Measurements from ENCODE around the gene KIF26B. TPM values are rescaled to one million over a fixed set of nuclear protein-coding genes. Genes with fewer than 3 reads are reported as not detected.

The KIF26B gene
- total RNA-seq, 1 experiment from 2014 or later = 1.2 TPM

GRCh38 chr1:245605480-245606156 is 450.8 kb downstream of the KIF26B start:
- CTCF ChIA-PET = no interaction called here
- no peak for DNase-seq (ENCODE audit: low spot score)
- no peak overlapping the region for H3K4me3 Mint-ChIP-seq

GRCh38 chr1:245606157-245606725 is 451.5 kb downstream of the KIF26B start:
- ATAC-seq = no peak

More at GRCh38 chr1:245605480-245606156, 450.8 kb downstream of the KIF26B start:
- ATAC-seq = no peak
- Mint-ChIP-seq H3K27me3 (ENCODE audit: low read depth) (no peaks in the 10 kb centered on the region), H3K4me1 (no peaks in the 10 kb centered on the region), H3K36me3 (no peaks in the 10 kb centered on the region), H3K27ac (no peak overlapping the region), H3K9me3 (no peaks in the 10 kb centered on the region)
- TF ChIP-seq ZNF317 (CRISPR knock-in tag; IDR thresholded peaks at IDR 0.05; ENCODE audit: borderline replicate concordance, low read depth) = no peak
- no peak for TF ChIP-seq RELA (CRISPR knock-in tag; IDR thresholded peaks at IDR 0.05; ENCODE audit: borderline replicate concordance)
- no peak for TF ChIP-seq ZBTB21 (CRISPR knock-in tag; IDR thresholded peaks at IDR 0.05; ENCODE audit: borderline replicate concordance)
- TF ChIP-seq EMX1 (CRISPR knock-in tag; IDR thresholded peaks at IDR 0.05) = no peak
- no peak for TF ChIP-seq NR1H2 (CRISPR knock-in tag; IDR thresholded peaks at IDR 0.05)
- no peak for TF ChIP-seq FOXK1 (CRISPR knock-in tag; IDR thresholded peaks at IDR 0.05)
- no peak for TF ChIP-seq GABPB1 (CRISPR knock-in tag; IDR thresholded peaks at IDR 0.05)
- POLR2A ChIA-PET = interaction anchor here (0.5 kb wide), 1 partner anchor 588 kb away, joined by 3 read pairs; no protein-coding TSS in a partner anchor

More at GRCh38 chr1:245606157-245606725, 451.5 kb downstream of the KIF26B start:
- CTCF ChIA-PET = no interaction called here
- Mint-ChIP-seq H3K27me3 (ENCODE audit: low read depth) (no peaks in the 10 kb centered on the region), H3K4me3 (no peak overlapping the region), H3K9me3 (no peaks in the 10 kb centered on the region), H3K36me3 (no peaks in the 10 kb centered on the region), H3K4me1 (no peaks in the 10 kb centered on the region), H3K27ac (no peak overlapping the region)
- no peak for TF ChIP-seq ZNF138 (CRISPR knock-in tag; conservative IDR thresholded peaks at IDR 0.05)
- TF ChIP-seq ESRRA (CRISPR knock-in tag; IDR thresholded peaks at IDR 0.05; ENCODE audit: borderline replicate concordance) = no peak
- TF ChIP-seq, protein P1, sequence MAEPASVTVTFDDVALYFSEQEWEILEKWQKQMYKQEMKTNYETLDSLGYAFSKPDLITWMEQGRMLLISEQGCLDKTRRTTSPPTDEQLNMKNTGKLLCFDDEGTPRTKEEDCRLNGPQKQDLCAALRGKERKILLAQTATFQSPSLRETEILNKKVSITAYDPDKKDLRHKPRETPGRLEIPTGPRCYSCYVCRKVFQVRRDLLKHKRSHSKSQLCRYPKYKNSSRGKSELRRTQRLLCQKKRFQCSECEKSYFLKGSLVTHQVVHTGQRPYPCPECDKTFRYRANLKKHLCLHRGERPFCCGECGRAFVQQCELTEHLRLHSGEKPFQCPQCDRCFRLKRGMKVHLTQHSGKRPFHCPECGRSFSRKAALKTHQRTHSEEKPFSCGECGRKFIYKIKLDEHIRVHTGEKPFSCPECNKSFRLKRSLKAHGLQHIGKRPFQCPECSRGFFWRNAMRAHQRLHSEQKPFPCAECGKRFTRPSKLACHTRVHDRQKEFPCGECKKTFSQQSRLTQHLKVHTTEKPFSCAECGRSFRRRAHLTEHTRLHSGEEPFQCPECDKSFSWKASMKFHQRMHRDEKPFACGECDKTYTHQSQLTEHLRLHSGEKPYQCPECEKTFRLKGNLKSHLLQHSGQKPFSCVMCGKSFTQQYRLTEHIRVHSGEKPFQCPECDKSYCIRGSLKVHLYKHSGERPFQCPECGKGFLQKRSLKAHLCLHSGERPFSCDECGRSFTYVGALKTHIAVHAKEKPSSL (CRISPR knock-in tag; conservative IDR thresholded peaks at IDR 0.05) = no peak
- TF ChIP-seq PREB (CRISPR knock-in tag; IDR thresholded peaks at IDR 0.05; ENCODE audit: borderline replicate concordance) = no peak
- no peak for TF ChIP-seq GTF2I (CRISPR knock-in tag; conservative IDR thresholded peaks at IDR 0.05)
- TF ChIP-seq, protein P2, sequence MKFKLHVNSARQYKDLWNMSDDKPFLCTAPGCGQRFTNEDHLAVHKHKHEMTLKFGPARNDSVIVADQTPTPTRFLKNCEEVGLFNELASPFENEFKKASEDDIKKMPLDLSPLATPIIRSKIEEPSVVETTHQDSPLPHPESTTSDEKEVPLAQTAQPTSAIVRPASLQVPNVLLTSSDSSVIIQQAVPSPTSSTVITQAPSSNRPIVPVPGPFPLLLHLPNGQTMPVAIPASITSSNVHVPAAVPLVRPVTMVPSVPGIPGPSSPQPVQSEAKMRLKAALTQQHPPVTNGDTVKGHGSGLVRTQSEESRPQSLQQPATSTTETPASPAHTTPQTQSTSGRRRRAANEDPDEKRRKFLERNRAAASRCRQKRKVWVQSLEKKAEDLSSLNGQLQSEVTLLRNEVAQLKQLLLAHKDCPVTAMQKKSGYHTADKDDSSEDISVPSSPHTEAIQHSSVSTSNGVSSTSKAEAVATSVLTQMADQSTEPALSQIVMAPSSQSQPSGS (CRISPR knock-in tag; IDR thresholded peaks at IDR 0.05; ENCODE audit: borderline replicate concordance, low read depth) = no peak
- no peak for TF ChIP-seq ERG (CRISPR knock-in tag; IDR thresholded peaks at IDR 0.05)
- no peak for TF ChIP-seq SP1 (CRISPR knock-in tag; conservative IDR thresholded peaks at IDR 0.05)
- TF ChIP-seq, protein P3, sequence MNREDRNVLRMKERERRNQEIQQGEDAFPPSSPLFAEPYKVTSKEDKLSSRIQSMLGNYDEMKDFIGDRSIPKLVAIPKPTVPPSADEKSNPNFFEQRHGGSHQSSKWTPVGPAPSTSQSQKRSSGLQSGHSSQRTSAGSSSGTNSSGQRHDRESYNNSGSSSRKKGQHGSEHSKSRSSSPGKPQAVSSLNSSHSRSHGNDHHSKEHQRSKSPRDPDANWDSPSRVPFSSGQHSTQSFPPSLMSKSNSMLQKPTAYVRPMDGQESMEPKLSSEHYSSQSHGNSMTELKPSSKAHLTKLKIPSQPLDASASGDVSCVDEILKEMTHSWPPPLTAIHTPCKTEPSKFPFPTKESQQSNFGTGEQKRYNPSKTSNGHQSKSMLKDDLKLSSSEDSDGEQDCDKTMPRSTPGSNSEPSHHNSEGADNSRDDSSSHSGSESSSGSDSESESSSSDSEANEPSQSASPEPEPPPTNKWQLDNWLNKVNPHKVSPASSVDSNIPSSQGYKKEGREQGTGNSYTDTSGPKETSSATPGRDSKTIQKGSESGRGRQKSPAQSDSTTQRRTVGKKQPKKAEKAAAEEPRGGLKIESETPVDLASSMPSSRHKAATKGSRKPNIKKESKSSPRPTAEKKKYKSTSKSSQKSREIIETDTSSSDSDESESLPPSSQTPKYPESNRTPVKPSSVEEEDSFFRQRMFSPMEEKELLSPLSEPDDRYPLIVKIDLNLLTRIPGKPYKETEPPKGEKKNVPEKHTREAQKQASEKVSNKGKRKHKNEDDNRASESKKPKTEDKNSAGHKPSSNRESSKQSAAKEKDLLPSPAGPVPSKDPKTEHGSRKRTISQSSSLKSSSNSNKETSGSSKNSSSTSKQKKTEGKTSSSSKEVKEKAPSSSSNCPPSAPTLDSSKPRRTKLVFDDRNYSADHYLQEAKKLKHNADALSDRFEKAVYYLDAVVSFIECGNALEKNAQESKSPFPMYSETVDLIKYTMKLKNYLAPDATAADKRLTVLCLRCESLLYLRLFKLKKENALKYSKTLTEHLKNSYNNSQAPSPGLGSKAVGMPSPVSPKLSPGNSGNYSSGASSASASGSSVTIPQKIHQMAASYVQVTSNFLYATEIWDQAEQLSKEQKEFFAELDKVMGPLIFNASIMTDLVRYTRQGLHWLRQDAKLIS (CRISPR knock-in tag; IDR thresholded peaks at IDR 0.05; ENCODE audit: borderline replicate concordance) = no peak
- no peak for TF ChIP-seq JAZF1 (CRISPR knock-in tag; IDR thresholded peaks at IDR 0.05)
- DNase-seq (ENCODE audit: low spot score) = no peak
- POLR2A ChIA-PET = interaction anchor here (0.7 kb wide), 1 partner anchor 35 kb away, joined by 3 read pairs; no protein-coding TSS in a partner anchor
